C4-2B (cell line): ENCODE measurements around the gene ZNF205.

Experiments used
- H3K27ac ChIP-seq: fragments of 450-650 bp; 2 replicates; pipeline ENCODE4 v1.5.1; 2017
- ZFX ChIP-seq: fragments of 450-650 bp; IDR thresholded peaks from 2 replicates; pipeline ENCODE4 v1.6.1; 2017
- TF ChIP-seq, protein P1 (sequence below): fragments of 450-650 bp; conservative IDR thresholded peaks from 2 replicates; pipeline ENCODE4 v1.5.1; 2017; ENCODE audit warnings: mild to moderate bottlenecking

The ZNF205 gene

DNA sequence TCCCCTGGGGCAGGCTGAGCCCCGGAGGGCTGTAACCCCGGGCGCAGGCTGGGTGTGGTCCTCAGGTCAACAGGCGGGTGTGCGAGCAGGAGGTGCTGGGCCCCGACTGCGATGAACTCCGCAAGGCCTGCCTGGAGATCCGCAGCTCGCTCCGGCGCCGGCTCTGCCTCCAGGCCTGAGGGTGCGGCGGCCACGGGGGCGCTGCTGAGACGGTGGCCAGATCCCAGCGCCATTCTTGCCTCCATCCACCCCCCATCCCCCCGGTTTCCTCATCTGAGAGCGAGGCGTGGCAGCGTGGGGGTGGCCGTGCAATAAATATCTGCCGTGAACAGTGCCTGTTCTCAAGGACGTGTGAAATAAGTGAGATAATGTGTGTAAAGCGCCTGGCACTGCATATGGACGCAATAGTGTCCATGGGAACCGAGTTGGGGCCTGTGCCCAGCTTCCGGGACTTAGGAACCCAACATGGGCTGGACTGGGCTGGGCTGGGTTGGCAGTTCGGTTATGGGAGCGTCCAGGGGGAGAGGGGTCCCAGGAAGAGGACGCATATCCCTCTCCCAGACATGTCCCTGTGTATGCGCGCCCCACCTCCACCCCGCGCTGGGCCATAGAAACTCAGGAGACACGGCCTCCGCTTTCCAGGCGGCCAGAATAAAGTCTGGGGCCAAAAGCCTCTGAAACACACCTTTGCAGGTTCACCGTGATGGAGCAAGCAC lies 37.4 kb downstream of the ZNF205 start:
- TF ChIP-seq ZFX: peak; percentile 31; the same call in 1 of the 2 replicates
- TF ChIP-seq, protein P1, sequence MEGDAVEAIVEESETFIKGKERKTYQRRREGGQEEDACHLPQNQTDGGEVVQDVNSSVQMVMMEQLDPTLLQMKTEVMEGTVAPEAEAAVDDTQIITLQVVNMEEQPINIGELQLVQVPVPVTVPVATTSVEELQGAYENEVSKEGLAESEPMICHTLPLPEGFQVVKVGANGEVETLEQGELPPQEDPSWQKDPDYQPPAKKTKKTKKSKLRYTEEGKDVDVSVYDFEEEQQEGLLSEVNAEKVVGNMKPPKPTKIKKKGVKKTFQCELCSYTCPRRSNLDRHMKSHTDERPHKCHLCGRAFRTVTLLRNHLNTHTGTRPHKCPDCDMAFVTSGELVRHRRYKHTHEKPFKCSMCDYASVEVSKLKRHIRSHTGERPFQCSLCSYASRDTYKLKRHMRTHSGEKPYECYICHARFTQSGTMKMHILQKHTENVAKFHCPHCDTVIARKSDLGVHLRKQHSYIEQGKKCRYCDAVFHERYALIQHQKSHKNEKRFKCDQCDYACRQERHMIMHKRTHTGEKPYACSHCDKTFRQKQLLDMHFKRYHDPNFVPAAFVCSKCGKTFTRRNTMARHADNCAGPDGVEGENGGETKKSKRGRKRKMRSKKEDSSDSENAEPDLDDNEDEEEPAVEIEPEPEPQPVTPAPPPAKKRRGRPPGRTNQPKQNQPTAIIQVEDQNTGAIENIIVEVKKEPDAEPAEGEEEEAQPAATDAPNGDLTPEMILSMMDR: peak; percentile 78
- peak overlapping the region; percentile 78 for H3K27ac ChIP-seq

DNA sequence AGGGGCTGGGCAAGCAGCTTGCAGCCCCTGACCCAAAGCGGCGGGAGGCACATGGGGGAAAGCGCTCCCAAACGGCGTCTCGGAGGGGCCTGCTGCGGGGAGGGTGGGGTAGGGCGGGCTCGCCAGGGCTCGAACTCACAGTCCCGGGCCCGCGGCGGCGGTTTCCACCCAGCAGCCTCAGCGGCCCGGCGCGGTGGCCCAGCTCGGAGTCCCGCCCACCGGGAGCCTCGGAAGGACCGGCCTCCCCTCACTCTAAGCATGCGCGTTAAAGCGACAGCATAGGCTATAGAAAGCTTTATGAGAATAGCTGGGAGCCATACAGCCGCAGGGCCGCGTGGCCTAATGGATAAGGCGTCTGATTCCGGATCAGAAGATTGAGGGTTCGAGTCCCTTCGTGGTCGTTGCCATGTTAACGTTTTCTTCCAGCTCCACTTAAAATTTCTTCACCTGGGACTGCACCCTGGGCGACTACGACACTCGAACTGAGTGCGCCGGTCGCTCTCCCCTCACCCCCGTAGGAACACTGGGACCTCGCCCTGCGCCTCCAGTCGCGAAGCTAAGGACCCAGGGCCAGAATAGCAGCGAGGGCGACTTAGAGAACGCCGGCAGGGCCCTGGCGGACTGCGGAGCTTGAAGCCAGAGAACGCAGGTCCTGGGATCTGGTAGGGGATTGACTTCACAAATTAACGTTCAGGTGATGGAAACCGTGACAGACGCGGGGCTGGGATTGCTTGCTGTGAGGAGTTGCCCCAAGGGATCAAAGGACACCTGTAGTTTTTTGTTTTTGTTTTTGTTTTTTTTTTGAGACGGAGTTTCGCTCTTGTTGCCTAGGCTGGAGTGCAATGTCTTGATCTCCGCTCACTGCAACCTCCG lies 38.2 kb downstream of the ZNF205 start:
- peak overlapping the region; percentile 78 for H3K27ac ChIP-seq

DNA sequence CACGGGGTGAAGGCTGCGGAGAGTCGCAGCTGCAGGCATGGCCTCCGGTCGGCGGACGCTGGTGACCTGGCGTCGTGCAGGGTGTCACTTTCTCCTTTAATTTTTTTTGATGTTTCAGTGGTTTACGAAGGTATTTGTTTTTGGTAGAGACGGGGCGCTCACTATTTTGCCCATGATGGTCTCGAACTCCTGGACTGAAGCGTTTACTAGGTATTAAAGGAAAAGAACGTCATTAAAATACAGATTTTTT lies 39.6 kb downstream of the ZNF205 start:
- TF ChIP-seq, protein P1: no peak
- no peak for TF ChIP-seq ZFX
- H3K27ac ChIP-seq: peak overlapping the region; percentile 0; the same call in 1 of the 2 replicates

More for the DNA sequence above, 38.2 kb downstream of the ZNF205 start:
- TF ChIP-seq, protein P1: no peak
- TF ChIP-seq ZFX: no peak

DNA sequence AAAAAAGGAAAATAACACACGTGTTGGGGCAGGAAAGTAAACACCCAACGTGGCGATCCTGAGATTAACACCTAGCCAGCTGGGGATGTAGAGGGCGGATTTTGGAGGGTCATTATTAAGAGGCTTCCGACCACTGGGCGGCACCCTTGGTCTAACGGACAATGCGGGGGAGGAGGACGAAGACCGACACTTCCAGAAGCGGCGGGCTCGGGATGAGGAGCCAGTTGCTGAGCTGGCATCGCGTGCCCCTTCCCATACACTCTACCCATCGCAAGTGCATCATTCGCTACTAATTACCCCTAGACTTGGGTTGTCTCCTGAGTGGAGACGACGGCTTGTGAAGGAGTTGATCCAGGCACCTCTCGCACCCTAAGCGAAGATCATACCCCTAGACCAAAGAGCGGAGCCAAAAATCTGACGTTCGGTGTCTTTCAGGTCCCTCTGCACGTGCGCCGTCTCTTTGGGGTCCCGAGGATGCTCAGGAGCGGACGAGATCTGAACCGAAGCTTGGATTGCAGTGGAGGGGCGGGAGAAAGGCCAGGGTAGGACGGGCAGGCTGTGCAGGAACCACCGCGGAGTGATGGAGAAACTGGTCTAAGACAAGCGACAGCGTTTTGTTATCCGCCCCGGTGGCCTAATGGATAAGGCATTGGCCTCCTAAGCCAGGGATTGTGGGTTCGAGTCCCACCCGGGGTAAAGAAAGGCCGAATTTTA lies 40.0 kb downstream of the ZNF205 start:
- TF ChIP-seq ZFX: no peak
- TF ChIP-seq, protein P1: peak; percentile 66
- peak overlapping the region; percentile 0; the same call in 1 of the 2 replicates for H3K27ac ChIP-seq

DNA sequence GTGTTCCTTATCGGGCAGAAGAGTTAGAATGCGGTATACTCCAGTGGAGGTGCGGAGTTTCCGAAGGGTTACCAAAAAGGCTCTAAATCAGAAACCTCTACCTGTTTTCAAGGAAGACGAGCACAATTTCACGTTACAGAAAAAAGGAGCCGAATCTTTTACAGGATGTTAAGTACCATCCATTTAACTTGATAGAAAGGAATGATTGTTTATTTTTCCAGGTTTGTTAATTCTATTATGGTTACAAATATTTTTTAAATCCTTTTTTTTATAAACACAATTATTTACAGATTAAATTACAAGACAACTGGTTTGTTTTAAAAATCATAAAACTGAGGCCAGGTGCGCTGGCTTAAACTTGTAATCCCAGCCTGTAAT lies 40.6 kb downstream of the ZNF205 start:
- TF ChIP-seq, protein P1: no peak
- no peak for TF ChIP-seq ZFX
- H3K27ac ChIP-seq: no peak overlapping the region

DNA sequence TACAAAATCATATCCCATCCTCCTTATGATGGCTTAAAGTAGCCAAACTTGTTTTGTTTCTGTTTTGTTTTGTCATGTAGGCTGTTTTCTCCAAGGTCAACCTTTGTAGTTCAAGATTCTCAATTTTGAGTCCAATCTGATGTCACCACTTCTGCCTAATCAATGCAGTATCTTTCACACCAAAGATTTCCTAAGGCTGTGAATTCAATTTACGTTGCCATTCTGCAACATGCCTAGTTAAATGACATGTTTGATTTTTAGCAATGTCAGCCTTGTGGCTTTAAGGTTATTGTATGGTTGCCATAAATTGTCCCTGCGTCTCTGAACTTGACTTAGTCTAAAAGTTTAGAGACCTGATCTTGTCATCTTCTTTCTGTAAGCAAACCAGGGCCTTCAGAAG lies 42.8 kb downstream of the ZNF205 start:
- H3K27ac ChIP-seq: no peak overlapping the region
- TF ChIP-seq, protein P1: no peak
- TF ChIP-seq ZFX: no peak

DNA sequence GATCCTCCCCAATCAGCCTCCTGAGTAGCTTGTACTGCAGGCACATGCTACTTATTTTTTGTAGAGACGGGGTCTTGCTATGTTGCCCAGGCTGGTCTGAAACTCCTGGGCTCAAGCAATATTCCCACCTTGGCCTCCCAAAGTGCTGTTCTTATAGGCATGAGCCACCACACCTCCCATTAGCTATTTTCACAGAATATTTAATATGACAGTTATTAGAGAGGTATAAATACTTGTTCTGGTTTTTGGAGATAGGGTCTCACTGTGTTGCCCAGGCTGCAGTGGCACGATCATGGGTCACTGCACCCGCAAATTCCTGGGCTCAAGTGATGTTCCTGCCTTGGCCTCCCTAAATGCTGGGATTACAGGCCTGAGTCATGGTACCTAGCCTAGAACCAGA lies 43.6 kb downstream of the ZNF205 start:
- TF ChIP-seq, protein P1: no peak
- no peak for TF ChIP-seq ZFX
- H3K27ac ChIP-seq: no peak overlapping the region
